ENCODE results near the gene PDHX. TPM values are rescaled to one million over a fixed set of nuclear protein-coding genes. Genes with fewer than 3 reads are reported as not detected.

PDHX gene
- total and polyA plus RNA-seq, 4 donors, result 14.9 to 35.2 (median 24.0) TPM

- H3K27me3 ChIP-seq (ENCODE audit: control insufficient read depth in 4 of 4, insufficient read depth in 4 of 4, low read length in 3 of 4), result no peaks in the 10 kb centered on the region
- H3K4me3 ChIP-seq (ENCODE audit: low read depth in 1 of 3, low read length in 3 of 3), result no peak overlapping the region
- 88% methylated on average over 3 of the region's 3 CpGs for WGBS
- no peaks in the 10 kb centered on the region for H3K36me3 ChIP-seq (ENCODE audit: control insufficient read depth in 4 of 4, insufficient read depth in 3 of 4, low read depth in 1 of 4, low read length in 3 of 4)
- H3K4me1 ChIP-seq (ENCODE audit: control insufficient read depth in 4 of 4, insufficient read depth in 4 of 4, low read length in 3 of 4), result no peaks in the 10 kb centered on the region
- TF ChIP-seq ATF3 (IDR thresholded peaks at IDR 0.05) (no peak), HNF4G (IDR thresholded peaks at IDR 0.05) (no peak), SP1 (IDR thresholded peaks at IDR 0.05) (no peak), FOXA2 (IDR thresholded peaks at IDR 0.05) (no peak), NR2F2 (IDR thresholded peaks at IDR 0.05) (no peak), TAF1 (conservative IDR thresholded peaks at IDR 0.05) (no peak), FOXA1 (IDR thresholded peaks at IDR 0.05) (no peak), GABPA (IDR thresholded peaks at IDR 0.05 in 1 of 2, conservative IDR thresholded peaks at IDR 0.05 in 1 of 2) (no peak), RAD21 (IDR thresholded peaks at IDR 0.05) (no peak), MAX (IDR thresholded peaks at IDR 0.05) (no peak), YY1 (IDR thresholded peaks at IDR 0.05) (no peak), RXRA (IDR thresholded peaks at IDR 0.05) (no peak), HNF4A (conservative IDR thresholded peaks at IDR 0.05) (no peak), JUND (IDR thresholded peaks at IDR 0.05) (no peak), EGR1 (IDR thresholded peaks at IDR 0.05; ENCODE audit: low read depth in 2 of 2) (no peak)
- DNase-seq (ENCODE audit: low spot score), result no peak
- H3K9ac ChIP-seq (ENCODE audit: low read depth in 1 of 2, low read length in 2 of 2), result no peak overlapping the region
- H3K27ac ChIP-seq (ENCODE audit: low read depth in 1 of 2, low read length in 2 of 2), result no peak overlapping the region
- no peaks in the 10 kb centered on the region for H3K9me3 ChIP-seq (ENCODE audit: control insufficient read depth in 4 of 4, low read length in 3 of 4)
These were observed 47.0 kb upstream of the PDHX start for GRCh38 chr11:34869425-34869824.

- no peaks in the 10 kb centered on the region for H3K9me3 ChIP-seq (ENCODE audit: control insufficient read depth in 4 of 4, low read length in 3 of 4)
- TF ChIP-seq SP1 (IDR thresholded peaks at IDR 0.05) (no peak), ZBTB33 (IDR thresholded peaks at IDR 0.05) (no peak), RAD21 (IDR thresholded peaks at IDR 0.05) (no peak), RXRA (IDR thresholded peaks at IDR 0.05) (no peak), HNF4G (IDR thresholded peaks at IDR 0.05) (no peak), ATF3 (IDR thresholded peaks at IDR 0.05) (no peak), CTCF (IDR thresholded peaks at IDR 0.05; ENCODE audit: low read depth, low read length, missing input control) (no peak), JUND (IDR thresholded peaks at IDR 0.05) (no peak), FOXA1 (IDR thresholded peaks at IDR 0.05) (no peak), MAX (IDR thresholded peaks at IDR 0.05) (no peak), HNF4A (conservative IDR thresholded peaks at IDR 0.05) (no peak), GABPA (IDR thresholded peaks at IDR 0.05 in 1 of 2, conservative IDR thresholded peaks at IDR 0.05 in 1 of 2) (no peak)
- H3K36me3 ChIP-seq (ENCODE audit: control insufficient read depth in 4 of 4, insufficient read depth in 3 of 4, low read depth in 1 of 4, low read length in 3 of 4), result no peaks in the 10 kb centered on the region
- 90% methylated on average over 5 of the region's 5 CpGs for WGBS
- no peak overlapping the region for H3K9ac ChIP-seq (ENCODE audit: low read depth in 1 of 2, low read length in 2 of 2)
- H3K4me3 ChIP-seq (ENCODE audit: low read depth in 1 of 3, low read length in 3 of 3), result no peak overlapping the region
- no peak overlapping the region for H3K27ac ChIP-seq (ENCODE audit: low read depth in 1 of 2, low read length in 2 of 2)
- no peak for DNase-seq (ENCODE audit: low spot score)
- H3K27me3 ChIP-seq (ENCODE audit: control insufficient read depth in 4 of 4, insufficient read depth in 4 of 4, low read length in 3 of 4), result no peaks in the 10 kb centered on the region
- no peaks in the 10 kb centered on the region for H3K4me1 ChIP-seq (ENCODE audit: control insufficient read depth in 4 of 4, insufficient read depth in 4 of 4, low read length in 3 of 4)
These were observed 45.7 kb upstream of the PDHX start for GRCh38 chr11:34870548-34871196.
